Karpas-422 (cell line): ENCODE results near the gene OXSM. TPM values are rescaled to one million over a fixed set of nuclear protein-coding genes. Genes with fewer than 3 reads are reported as not detected.

Experiments
- DNase-seq: peaks from one replicate; pipeline ENCODE4 v3.0.0-alpha.2; 2015
- H2AFZ ChIP-seq: fragments of 200-600 bp; sonication (generic); 2 replicates; pipeline ENCODE4 v1.6.1; 2014; ENCODE audit warnings: antibody characterized with exemption, low read length, mixed read lengths
- H3K27ac ChIP-seq: fragments of 200-600 bp; sonication (generic); 2 replicates; pipeline ENCODE4 v1.5.1; 2014; ENCODE audit warnings: mild to moderate bottlenecking, low read length, moderate library complexity
- H3K27me3 ChIP-seq: fragments of 200-600 bp; sonication (generic); 2 replicates; pipeline ENCODE4 v1.6.1; 2014; ENCODE audit warnings: low read length, mixed read lengths
- H3K36me3 ChIP-seq: fragments of 200-600 bp; sonication (generic); 2 replicates; pipeline ENCODE4 v1.6.1; 2014; ENCODE audit warnings: low read length, mixed read lengths; ENCODE audit not compliant: insufficient read depth
- H3K4me1 ChIP-seq: fragments of 200-600 bp; sonication (generic); 2 replicates; pipeline ENCODE4 v1.6.1; 2014; ENCODE audit warnings: mild to moderate bottlenecking, low read length, mixed read lengths
- H3K4me2 ChIP-seq: fragments of 200-600 bp; sonication (generic); 2 replicates; pipeline ENCODE4 v1.6.1; 2014; ENCODE audit warnings: low read length, low read depth, mild to moderate bottlenecking; ENCODE audit not compliant: poor library complexity, severe bottlenecking
- H3K4me3 ChIP-seq: fragments of 200-600 bp; sonication (generic); 2 replicates; pipeline ENCODE4 v1.5.1; 2014; ENCODE audit warnings: mild to moderate bottlenecking, antibody characterized with exemption, low read length, mixed read lengths
- H3K79me2 ChIP-seq: fragments of 200-600 bp; sonication (generic); 2 replicates; pipeline ENCODE4 v1.6.1; 2014; ENCODE audit warnings: mild to moderate bottlenecking, low read length, mixed read lengths
- H3K9ac ChIP-seq: fragments of 200-600 bp; sonication (generic); 2 replicates; pipeline ENCODE4 v1.6.0; 2014; ENCODE audit warnings: low read length
- H3K9me2 ChIP-seq: fragments of 200-600 bp; sonication (generic), shearing (Covaris generic); replicated peaks from 2 replicates; pipeline ENCODE4 v1.6.0; 2014; ENCODE audit warnings: mild to moderate bottlenecking, low read length, moderate library complexity; ENCODE audit not compliant: insufficient read depth
- H3K9me3 ChIP-seq: fragments of 300-700, 200-600 bp; sonication (generic); 2 replicates; pipeline ENCODE4 v1.6.1; 2014; ENCODE audit warnings: low read length, mixed read lengths
- H4K20me1 ChIP-seq: fragments of 200-600 bp; sonication (generic); 2 replicates; pipeline ENCODE4 v1.6.1; 2014; ENCODE audit warnings: mild to moderate bottlenecking, antibody characterized with exemption, low read length, low read depth; ENCODE audit not compliant: insufficient read depth
- total RNA-seq: library from RNA; depleted of rRNA; stranded (reverse); fragments of >200 nt; shearing (Covaris generic); gene quantifications from 2 replicates; pipeline ENCODE4 v1.2.3, GENCODE V29; 2014; ENCODE audit warnings: low replicate concordance

Gene OXSM
- total RNA-seq, 1 experiment from 2014 or later = 15.7 TPM

DNA sequence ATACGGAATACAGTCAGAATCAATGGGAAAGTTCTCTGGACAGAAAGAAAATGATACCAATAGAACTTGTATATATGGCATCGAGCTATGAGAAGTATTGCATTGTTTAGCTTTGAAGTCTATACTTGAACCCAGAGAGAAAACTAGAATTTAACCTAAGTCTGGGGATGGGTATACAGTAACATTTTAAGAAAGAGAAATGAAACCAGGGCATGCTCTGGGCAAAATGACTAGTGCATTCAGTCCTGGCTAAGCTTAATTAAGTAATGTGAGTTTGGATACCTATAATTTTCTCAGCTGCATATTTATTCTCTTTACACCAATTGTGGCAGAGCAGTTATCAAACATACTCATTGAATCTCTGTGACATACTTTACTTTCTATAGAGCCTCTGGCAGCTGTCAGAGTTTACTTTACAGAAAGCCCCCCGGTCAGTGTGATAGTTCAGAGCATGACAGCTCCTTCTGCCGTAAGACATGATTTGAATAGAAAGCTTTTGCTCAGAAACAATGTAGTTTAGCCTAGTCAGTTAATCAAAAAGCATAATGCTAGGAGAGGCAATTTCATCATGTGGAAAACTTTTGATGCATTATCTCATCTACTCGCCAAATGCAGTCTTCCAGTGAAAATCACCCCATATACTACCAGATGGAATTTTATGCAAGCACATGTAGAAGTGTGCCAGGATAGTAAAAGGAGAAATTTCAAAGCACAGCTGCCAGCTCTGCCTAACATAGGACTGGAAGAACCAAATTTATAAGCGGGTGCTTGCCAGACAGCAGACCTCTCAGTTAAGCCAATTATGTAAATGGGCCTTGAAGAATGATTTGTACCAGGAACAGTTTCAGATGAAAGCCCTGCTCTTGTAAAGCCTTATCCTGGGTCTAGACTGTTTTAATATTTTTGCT lies 40.7 kb downstream of the OXSM start:
- Histone ChIP-seq H3K27me3 (no peaks in the 10 kb centered on the region), H3K4me2 (peak overlapping the region; percentile 57), H3K27ac (peak overlapping the region; percentile 73), H4K20me1 (no peaks in the 10 kb centered on the region), H3K36me3 (no peaks in the 10 kb centered on the region), H3K9ac (peak overlapping the region; percentile 26; the same call in 1 of the 2 replicates), H3K79me2 (no peaks in the 10 kb centered on the region), H3K4me3 (peak overlapping the region; percentile 20; the same call in 1 of the 2 replicates), H2AFZ (0 out of 2 replicates have a peak overlapping the region, but pooled peaks have one; percentile 20), H3K4me1 (peaks cover 37% of the 10 kb centered on the region), H3K9me2 (no peaks in the 10 kb centered on the region), H3K9me3 (no peaks in the 10 kb centered on the region)
- no peak for DNase-seq

GRCh38 chr3:25831578-25831977 lies 41.7 kb downstream of the OXSM start:
- peak; percentile 47 for DNase-seq
- Histone ChIP-seq H2AFZ (no peak overlapping the region), H3K4me1 (peaks cover 37% of the 10 kb centered on the region)

GRCh38 chr3:25834346-25834745 lies 44.5 kb downstream of the OXSM start:
- Histone ChIP-seq H3K36me3 (no peaks in the 10 kb centered on the region), H3K79me2 (no peaks in the 10 kb centered on the region), H3K4me3 (peak overlapping the region; percentile 10; the same call in 1 of the 2 replicates), H3K9me2 (no peaks in the 10 kb centered on the region), H3K4me2 (peak overlapping the region; percentile 48), H3K4me1 (peaks cover 37% of the 10 kb centered on the region), H3K9me3 (no peaks in the 10 kb centered on the region), H3K9ac (no peak overlapping the region), H3K27ac (peak overlapping the region; percentile 34), H4K20me1 (no peaks in the 10 kb centered on the region), H2AFZ (no peak overlapping the region), H3K27me3 (no peaks in the 10 kb centered on the region)
- no peak for DNase-seq

More at GRCh38 chr3:25831578-25831977, 41.7 kb downstream of the OXSM start:
- no peak overlapping the region for H3K9ac ChIP-seq
- H3K9me3 ChIP-seq = no peaks in the 10 kb centered on the region
- peak overlapping the region; percentile 57 for H3K4me2 ChIP-seq
- no peaks in the 10 kb centered on the region for H3K36me3 ChIP-seq
- H3K9me2 ChIP-seq = no peaks in the 10 kb centered on the region
- H3K79me2 ChIP-seq = no peaks in the 10 kb centered on the region
- no peaks in the 10 kb centered on the region for H4K20me1 ChIP-seq
- H3K27ac ChIP-seq = peak overlapping the region; percentile 73; the same call in 1 of the 2 replicates
- no peak overlapping the region for H3K4me3 ChIP-seq
- H3K27me3 ChIP-seq = no peaks in the 10 kb centered on the region

DNA sequence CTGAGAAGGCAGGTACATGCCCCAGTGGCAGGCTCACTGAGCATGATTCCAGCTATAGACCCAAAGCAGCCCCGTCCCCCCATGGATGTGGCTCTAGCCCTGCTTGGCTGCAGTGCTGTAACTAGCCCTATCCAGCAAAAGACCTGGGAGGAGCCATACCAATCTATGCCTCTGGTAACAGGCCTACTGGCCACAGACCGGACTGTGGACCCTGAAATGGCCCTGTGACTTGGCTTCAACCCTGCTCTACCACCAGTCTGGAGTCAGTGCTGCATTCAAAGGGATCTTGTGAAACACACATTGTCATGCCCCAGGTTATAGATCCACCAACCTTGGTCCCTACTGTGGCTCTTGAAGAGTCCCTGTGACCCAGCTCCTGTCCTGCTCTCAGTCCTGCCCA lies 46.7 kb downstream of the OXSM start:
- Histone ChIP-seq H3K4me1 (peaks cover 41% of the 10 kb centered on the region), H3K27ac (no peak overlapping the region), H3K9me3 (no peaks in the 10 kb centered on the region), H3K27me3 (no peaks in the 10 kb centered on the region), H3K36me3 (no peaks in the 10 kb centered on the region), H4K20me1 (no peaks in the 10 kb centered on the region), H3K9me2 (no peaks in the 10 kb centered on the region), H3K4me2 (no peak overlapping the region), H2AFZ (no peak overlapping the region), H3K4me3 (no peak overlapping the region), H3K79me2 (no peaks in the 10 kb centered on the region), H3K9ac (no peak overlapping the region)
- DNase-seq = no peak

DNA sequence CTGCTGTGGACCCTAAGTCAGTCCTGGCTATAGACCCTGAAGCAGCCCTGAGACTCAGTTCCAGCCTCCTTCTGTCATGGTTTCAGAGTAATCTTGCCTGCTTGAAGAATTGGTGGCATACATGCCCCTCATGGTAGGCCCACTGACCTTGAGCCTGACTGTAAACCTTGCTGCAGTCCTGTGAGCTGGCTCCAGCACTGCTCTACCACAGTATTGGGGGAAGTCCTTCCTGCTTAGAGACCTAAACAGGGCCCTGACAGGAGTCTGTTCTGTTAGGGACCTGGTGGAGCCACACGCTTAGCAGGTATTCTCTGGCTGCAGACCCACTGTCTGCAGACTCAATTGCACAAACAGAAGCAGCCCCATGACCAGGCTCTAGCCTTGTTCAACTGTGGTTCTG lies 47.1 kb downstream of the OXSM start:
- H3K4me1 ChIP-seq = peaks cover 36% of the 10 kb centered on the region
- H3K36me3 ChIP-seq = no peaks in the 10 kb centered on the region
- no peak for DNase-seq
- H3K79me2 ChIP-seq = no peaks in the 10 kb centered on the region
- no peaks in the 10 kb centered on the region for H3K27me3 ChIP-seq
- no peaks in the 10 kb centered on the region for H3K9me3 ChIP-seq
- no peaks in the 10 kb centered on the region for H3K9me2 ChIP-seq
- no peaks in the 10 kb centered on the region for H4K20me1 ChIP-seq
- H2AFZ ChIP-seq = no peak overlapping the region
- H3K4me3 ChIP-seq = no peak overlapping the region
- no peak overlapping the region for H3K9ac ChIP-seq
- H3K4me2 ChIP-seq = no peak overlapping the region
- no peak overlapping the region for H3K27ac ChIP-seq

DNA sequence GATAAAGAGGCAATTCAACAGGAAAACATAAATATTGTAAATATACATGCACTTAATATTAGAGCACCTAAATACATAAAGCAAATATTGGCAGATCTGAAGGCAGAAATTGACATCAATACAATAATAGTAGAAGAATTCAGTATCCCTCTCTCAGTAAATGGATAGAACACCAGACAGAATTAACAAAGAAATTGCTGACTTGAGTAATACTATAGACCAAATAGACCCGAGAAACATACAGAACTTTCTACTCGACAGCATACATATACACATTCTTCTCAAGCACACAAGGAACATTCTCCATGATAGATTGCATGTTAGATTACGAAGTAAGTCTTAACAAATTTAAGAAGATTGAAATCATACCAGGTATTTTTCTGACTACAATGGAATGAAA lies 50.2 kb downstream of the OXSM start:
- Histone ChIP-seq H3K9me3 (no peaks in the 10 kb centered on the region), H3K79me2 (no peaks in the 10 kb centered on the region), H3K4me2 (peak overlapping the region; percentile 13), H3K27ac (no peak overlapping the region), H3K4me1 (peaks cover 23% of the 10 kb centered on the region), H3K9me2 (no peaks in the 10 kb centered on the region), H3K4me3 (no peak overlapping the region), H3K36me3 (no peaks in the 10 kb centered on the region), H3K27me3 (no peaks in the 10 kb centered on the region), H4K20me1 (no peaks in the 10 kb centered on the region), H2AFZ (no peak overlapping the region), H3K9ac (no peak overlapping the region)
- no peak for DNase-seq

GRCh38 chr3:25843332-25843731 lies 53.4 kb downstream of the OXSM start:
- Histone ChIP-seq H3K9me3 (no peaks in the 10 kb centered on the region), H3K4me3 (no peak overlapping the region), H3K4me2 (no peak overlapping the region), H3K27me3 (no peaks in the 10 kb centered on the region), H3K27ac (no peak overlapping the region), H3K9me2 (no peaks in the 10 kb centered on the region), H3K79me2 (no peaks in the 10 kb centered on the region), H3K36me3 (no peaks in the 10 kb centered on the region), H3K4me1 (peaks cover 20% of the 10 kb centered on the region), H2AFZ (no peak overlapping the region), H3K9ac (no peak overlapping the region), H4K20me1 (no peaks in the 10 kb centered on the region)
- no peak for DNase-seq
